Skeletal muscle tissue (tissue), 4 donors: ENCODE data around the gene BARD1. TPM values are rescaled to one million over a fixed set of nuclear protein-coding genes. Genes with fewer than 3 reads are reported as not detected.

Source experiments
- H3K27ac ChIP-seq: one replicate; pipeline ENCODE4 v1.7.0; 2013; ENCODE audit warnings: mild to moderate bottlenecking, low read depth, low read length, inconsistent platforms
- H3K27me3 ChIP-seq, 3 donors: one replicate each; pipeline ENCODE4 v1.7.0; 2013; ENCODE audit warnings: low read length in 3 of 3; ENCODE audit not compliant: control insufficient read depth in 3 of 3, insufficient read depth in 3 of 3
- H3K36me3 ChIP-seq, 3 donors: one replicate each; pipeline ENCODE4 v1.7.0; 2013; ENCODE audit warnings: low read length in 3 of 3; ENCODE audit not compliant: control insufficient read depth in 3 of 3, insufficient read depth in 3 of 3
- H3K4me1 ChIP-seq, 3 donors: one replicate each; pipeline ENCODE4 v1.7.0; 2013; ENCODE audit warnings: low read length in 3 of 3, mild to moderate bottlenecking in 3 of 3; ENCODE audit not compliant: control insufficient read depth in 3 of 3, insufficient read depth in 3 of 3
- H3K4me3 ChIP-seq, 3 donors: one replicate each; pipeline ENCODE4 v1.7.0; 2013; ENCODE audit warnings: low read length in 3 of 3
- H3K9ac ChIP-seq, 3 donors: one replicate each; pipeline ENCODE4 v1.7.0; 2013; ENCODE audit warnings: low read length in 3 of 3, mild to moderate bottlenecking in 3 of 3, moderate library complexity in 2 of 3, low read depth in 1 of 3
- H3K9me3 ChIP-seq, 3 donors: one replicate each; pipeline ENCODE4 v1.7.0; 2013; ENCODE audit warnings: low read length in 3 of 3; ENCODE audit not compliant: control insufficient read depth in 3 of 3
- total RNA-seq: library from RNA; depleted of rRNA; stranded (reverse); fragments of >200 nt; gene quantifications from one replicate; pipeline ENCODE4 v1.2.3, GENCODE V29; 2014
- donor health status: Osteomylitis.

The BARD1 gene
- total RNA-seq, 1 donor from 2014 or later: 89.8 TPM

- Histone ChIP-seq H3K4me3 (no peak overlapping the region), H3K27me3 (no peaks in the 10 kb centered on the region), H3K9ac (no peak overlapping the region), H3K36me3 (peaks cover 0 to 7% (median 5%) of the 10 kb centered on the region in 3 donors), H3K4me1 (no peaks in the 10 kb centered on the region), H3K9me3 (no peaks in the 10 kb centered on the region), H3K27ac (no peak overlapping the region)
These were observed 35.4 kb downstream of the BARD1 start for GRCh38 chr2:214774108-214774507.

- no peak overlapping the region for H3K4me3 ChIP-seq
- no peak overlapping the region for H3K9ac ChIP-seq
- H3K36me3 ChIP-seq: peaks cover 0 to 7% (median 5%) of the 10 kb centered on the region in 3 donors
- H3K27ac ChIP-seq: no peak overlapping the region
- no peaks in the 10 kb centered on the region for H3K4me1 ChIP-seq
- H3K27me3 ChIP-seq: no peaks in the 10 kb centered on the region
- H3K9me3 ChIP-seq: no peaks in the 10 kb centered on the region
These were observed 37.0 kb downstream of the BARD1 start for GRCh38 chr2:214772443-214773015.

GRCh38 chr2:214765180-214765579 is 44.3 kb downstream of the BARD1 start:
- Histone ChIP-seq H3K36me3 (peaks cover 10 to 17% (median 11%) of the 10 kb centered on the region in 3 donors), H3K4me3 (no peak overlapping the region)

GRCh38 chr2:214753455-214753854 is 56.0 kb downstream of the BARD1 start:
- H3K36me3 ChIP-seq: peaks cover 2 to 17% (median 12%) of the 10 kb centered on the region in 3 donors

More at GRCh38 chr2:214765180-214765579, 44.3 kb downstream of the BARD1 start:
- no peak overlapping the region for H3K9ac ChIP-seq
- H3K4me1 ChIP-seq: no peaks in the 10 kb centered on the region
- H3K9me3 ChIP-seq: no peaks in the 10 kb centered on the region
- no peak overlapping the region for H3K27ac ChIP-seq
- H3K27me3 ChIP-seq: no peaks in the 10 kb centered on the region

GRCh38 chr2:214750529-214750928 is 59.0 kb downstream of the BARD1 start:
- no peak overlapping the region for H3K9ac ChIP-seq
- H3K4me3 ChIP-seq: no peak overlapping the region
- no peaks in the 10 kb centered on the region for H3K27me3 ChIP-seq
- H3K27ac ChIP-seq: no peak overlapping the region
- peaks cover 2 to 17% (median 9%) of the 10 kb centered on the region in 3 donors for H3K36me3 ChIP-seq
- peaks cover 0 to 3% (median 3%) of the 10 kb centered on the region in 3 donors for H3K4me1 ChIP-seq
- no peaks in the 10 kb centered on the region for H3K9me3 ChIP-seq

More at GRCh38 chr2:214753455-214753854, 56.0 kb downstream of the BARD1 start:
- Histone ChIP-seq H3K9me3 (no peaks in the 10 kb centered on the region), H3K9ac (no peak overlapping the region), H3K27me3 (no peaks in the 10 kb centered on the region), H3K27ac (no peak overlapping the region), H3K4me1 (peaks cover 0 to 3% (median 0%) of the 10 kb centered on the region in 3 donors), H3K4me3 (no peak overlapping the region)

- no peak overlapping the region for H3K9ac ChIP-seq
- peaks cover 2 to 18% (median 9%) of the 10 kb centered on the region in 3 donors for H3K36me3 ChIP-seq
- peak overlapping the region; percentile 52 for H3K27ac ChIP-seq
- H3K27me3 ChIP-seq: no peaks in the 10 kb centered on the region
- H3K4me3 ChIP-seq: no peak overlapping the region
- H3K4me1 ChIP-seq: peaks cover 0 to 3% (median 3%) of the 10 kb centered on the region in 3 donors
- H3K9me3 ChIP-seq: no peaks in the 10 kb centered on the region
These were observed 61.5 kb downstream of the BARD1 start for GRCh38 chr2:214747992-214748391.

GRCh38 chr2:214742119-214742518 is 67.4 kb downstream of the BARD1 start:
- Histone ChIP-seq H3K9me3 (no peaks in the 10 kb centered on the region), H3K4me3 (no peak overlapping the region), H3K36me3 (peaks cover 0 to 4% (median 0%) of the 10 kb centered on the region in 3 donors), H3K27ac (no peak overlapping the region), H3K4me1 (no peaks in the 10 kb centered on the region), H3K27me3 (no peaks in the 10 kb centered on the region), H3K9ac (no peak overlapping the region)

- no peak overlapping the region for H3K9ac ChIP-seq
- H3K27ac ChIP-seq: no peak overlapping the region
- no peak overlapping the region for H3K4me3 ChIP-seq
- H3K9me3 ChIP-seq: no peaks in the 10 kb centered on the region
- no peaks in the 10 kb centered on the region for H3K4me1 ChIP-seq
- H3K36me3 ChIP-seq: peaks cover 0 to 4% (median 0%) of the 10 kb centered on the region in 3 donors
- no peaks in the 10 kb centered on the region for H3K27me3 ChIP-seq
These were observed 68.6 kb downstream of the BARD1 start for GRCh38 chr2:214740867-214741395.

GRCh38 chr2:214737188-214737587 is 72.3 kb downstream of the BARD1 start:
- Histone ChIP-seq H3K4me1 (no peaks in the 10 kb centered on the region), H3K9ac (no peak overlapping the region), H3K9me3 (no peaks in the 10 kb centered on the region)

GRCh38 chr2:214730800-214731407 is 78.6 kb downstream of the BARD1 start:
- Histone ChIP-seq H3K4me3 (no peak overlapping the region), H3K27ac (no peak overlapping the region), H3K36me3 (peaks cover 3 to 22% (median 21%) of the 10 kb centered on the region in 3 donors), H3K4me1 (no peaks in the 10 kb centered on the region), H3K27me3 (no peaks in the 10 kb centered on the region), H3K9ac (no peak overlapping the region), H3K9me3 (no peaks in the 10 kb centered on the region)

More at GRCh38 chr2:214737188-214737587, 72.3 kb downstream of the BARD1 start:
- Histone ChIP-seq H3K36me3 (no peaks in the 10 kb centered on the region), H3K27me3 (no peaks in the 10 kb centered on the region), H3K4me3 (no peak overlapping the region), H3K27ac (no peak overlapping the region)
